HG03039 (cell line): ENCODE data around the gene CYYR1.

Source experiments
- ATAC-seq: cut with Tn5 transposase; IDR thresholded peaks from one replicate; pipeline ENCODE4 v1.9.1; 2021; ENCODE audit warnings: mild to moderate bottlenecking, moderate library complexity; ENCODE audit not compliant: unreplicated experiment

Gene CYYR1

GRCh38 chr21:26441149-26441548 lies 131.9 kb downstream of the CYYR1 start:
- no peak for ATAC-seq

GRCh38 chr21:26438976-26439375 lies 134.1 kb downstream of the CYYR1 start:
- ATAC-seq = no peak

GRCh38 chr21:26437326-26438009 lies 135.6 kb downstream of the CYYR1 start:
- no peak for ATAC-seq

GRCh38 chr21:26433386-26433785 lies 139.7 kb downstream of the CYYR1 start:
- ATAC-seq = no peak

- ATAC-seq = no peak
Measured at GRCh38 chr21:26432410-26432809, 140.7 kb downstream of the CYYR1 start.

GRCh38 chr21:26425576-26425975 lies 147.5 kb downstream of the CYYR1 start:
- no peak for ATAC-seq

GRCh38 chr21:26423511-26423910 lies 149.6 kb downstream of the CYYR1 start:
- ATAC-seq = no peak

GRCh38 chr21:26422706-26423105 lies 150.4 kb downstream of the CYYR1 start:
- ATAC-seq = no peak

GRCh38 chr21:26422138-26422537 lies 150.9 kb downstream of the CYYR1 start:
- no peak for ATAC-seq

GRCh38 chr21:26421724-26422123 lies 151.4 kb downstream of the CYYR1 start:
- no peak for ATAC-seq
